ENCODE data around the gene ZNF185.

Gene ZNF185

DNA sequence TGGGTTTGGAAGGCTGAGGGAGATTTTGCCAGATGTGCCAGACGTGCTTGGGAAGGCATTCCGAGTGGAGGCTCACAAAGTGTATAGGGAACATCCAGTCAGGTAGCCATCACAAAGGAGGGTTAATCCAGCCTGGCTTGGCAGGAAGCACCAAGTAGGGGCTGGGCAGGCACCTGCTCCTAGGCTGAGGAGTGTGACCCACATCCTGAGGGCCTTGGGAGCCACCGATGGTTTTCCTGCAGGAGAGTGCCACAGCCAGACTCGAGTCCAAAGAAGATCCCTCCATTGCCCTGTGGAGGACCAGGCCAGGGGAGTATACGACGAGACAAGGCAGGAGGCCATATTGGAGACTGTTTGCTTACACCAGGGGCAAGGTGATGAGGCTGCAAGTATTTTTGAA, 48.8 kb downstream of the ZNF185 start:
- no peaks in the 10 kb centered on the region for H3K36me3 ChIP-seq (ENCODE audit: control insufficient read depth in 1 of 2, insufficient read depth in 2 of 2, low read length in 2 of 2)
- peaks cover 0 to 4% of the 10 kb centered on the region in 2 donors for H3K4me1 ChIP-seq (ENCODE audit: control insufficient read depth in 1 of 2, insufficient read depth in 2 of 2, low read length in 2 of 2)
- H3K27me3 ChIP-seq (ENCODE audit: control insufficient read depth in 1 of 2, insufficient read depth in 2 of 2, low read length in 2 of 2): no peaks in the 10 kb centered on the region
- H3K27ac ChIP-seq (ENCODE audit: low read depth, low read length): no peak overlapping the region
- H3K9me3 ChIP-seq (ENCODE audit: control insufficient read depth in 1 of 2, low read length in 2 of 2): no peaks in the 10 kb centered on the region
- H3K4me3 ChIP-seq (ENCODE audit: low read depth in 1 of 2, low read length in 2 of 2): no peak overlapping the region
- H3K9ac ChIP-seq (ENCODE audit: low read depth in 1 of 2, low read length in 2 of 2): no peak overlapping the region

Measured in duodenal mucosa (tissue), 2 donors.